PC-3 (cell line): ENCODE results near the gene DIP2B. TPM values are rescaled to one million over a fixed set of nuclear protein-coding genes. Genes with fewer than 3 reads are reported as not detected.

Source experiments
- ATAC-seq: fragments of 200-7000 bp; cut with Tn5 transposase; 2 replicates; pipeline ENCODE4 v1.9.1; 2020; ENCODE audit warnings: mild to moderate bottlenecking, moderate library complexity
- BruUV-seq: library from RNA; stranded (reverse); fragments of 400-500 nt; replicated peaks from 2 replicates; lab custom pipeline; 2021; lab: Mats Ljungman, UMichigan
- CTCF ChIA-PET: fragments of 300-600 bp; sonication (Branson Sonifier 250); formaldehyde crosslinking; loops from one replicate; lab custom pipeline; 2022; ENCODE audit warnings: antibody characterized with exemption; lab: Charles Lee
- POLR2A ChIA-PET: fragments of 300-600 bp; sonication (Branson Sonifier 250); formaldehyde crosslinking; loops from one replicate; lab custom pipeline; 2022; ENCODE audit warnings: antibody characterized with exemption; ENCODE audit not compliant: unreplicated experiment; lab: Charles Lee
- DNase-seq: peaks from one replicate; pipeline ENCODE4 v3.0.0-alpha.2; 2015
- H2AFZ ChIP-seq: fragments of 300-600 bp; sonication (generic); 2 replicates; pipeline ENCODE4 v1.6.0; 2016; ENCODE audit warnings: antibody characterized with exemption, low read length
- H3F3A ChIP-seq: fragments of 300-600 bp; sonication (generic); one replicate; pipeline ENCODE4 v1.6.0; 2017; ENCODE audit warnings: antibody characterized with exemption, low read length, control low read depth, mild to moderate bottlenecking; ENCODE audit not compliant: unreplicated experiment
- H3K27ac ChIP-seq: fragments of 300-600 bp; sonication (generic); 2 replicates; pipeline ENCODE4 v1.5.1; 2016; ENCODE audit warnings: mild to moderate bottlenecking, low read length
- H3K27me3 ChIP-seq: fragments of 300-600 bp; sonication (generic); 2 replicates; pipeline ENCODE4 v1.6.1; 2016; ENCODE audit warnings: low read length, mixed read lengths
- H3K36me3 ChIP-seq: fragments of 300-600 bp; sonication (generic); 2 replicates; pipeline ENCODE4 v1.6.1; 2016; ENCODE audit warnings: low read depth, mixed run types, low read length, mixed read lengths
- H3K4me1 ChIP-seq: fragments of 300-600 bp; sonication (generic); 2 replicates; pipeline ENCODE4 v1.5.1; 2016; ENCODE audit warnings: low read length; ENCODE audit not compliant: insufficient read depth
- H3K4me2 ChIP-seq: fragments of 300-600 bp; sonication (generic); 2 replicates; pipeline ENCODE4 v1.6.0; 2016; ENCODE audit warnings: low read length
- H3K4me3 ChIP-seq: fragments of 300-600 bp; sonication (generic); 2 replicates; pipeline ENCODE4 v1.5.1; 2016; ENCODE audit warnings: mild to moderate bottlenecking, low read length, mixed read lengths
- H3K79me2 ChIP-seq: fragments of 300-600 bp; sonication (generic); 2 replicates; pipeline ENCODE4 v1.6.1; 2017; ENCODE audit warnings: low read length, mixed read lengths
- H3K9ac ChIP-seq: fragments of 300-600 bp; sonication (generic); 2 replicates; pipeline ENCODE4 v1.6.0; 2016; ENCODE audit warnings: mild to moderate bottlenecking, low read length
- H3K9me2 ChIP-seq: fragments of 300-600 bp; sonication (generic); replicated peaks from 2 replicates; pipeline ENCODE4 v1.6.1; 2016; ENCODE audit warnings: mixed run types, low read length, mixed read lengths
- H3K9me3 ChIP-seq: fragments of 300-600 bp; sonication (generic); 2 replicates; pipeline ENCODE4 v1.6.1; 2016; ENCODE audit warnings: low read length, mixed read lengths
- H4K20me1 ChIP-seq: fragments of 300-600 bp; sonication (generic); 2 replicates; pipeline ENCODE4 v1.6.1; 2016; ENCODE audit warnings: low read length, mixed read lengths
- EZH2 ChIP-seq: fragments of 300-600 bp; sonication (generic); IDR thresholded peaks from one replicate; pipeline ENCODE4 v1.6.1; 2017; ENCODE audit warnings: antibody characterized with exemption, mild to moderate bottlenecking, low read length; ENCODE audit not compliant: unreplicated experiment
- EZH2phosphoT487 ChIP-seq: fragments of 300-600 bp; sonication (generic); IDR thresholded peaks from 2 replicates; pipeline ENCODE4 v1.6.1; 2018; ENCODE audit warnings: mild to moderate bottlenecking, antibody characterized with exemption, low read length, borderline replicate concordance
- intact Hi-C: fragments of 100-400 bp; cut with micrococcal nuclease; formaldehyde crosslinking; loops from 2 replicates; pipeline ENCODE4 v1.9.0; 2023
- total RNA-seq: library from RNA; depleted of rRNA; stranded (reverse); fragments of >200 nt; gene quantifications from 2 replicates; pipeline ENCODE4 v1.2.3, GENCODE V29; 2014
- TF ChIP-seq, protein P1 (sequence below): fragments of 300-600 bp; sonication (generic); conservative IDR thresholded peaks from 2 replicates; pipeline ENCODE4 v1.5.1; 2017; ENCODE audit warnings: antibody characterized with exemption, low read depth, mild to moderate bottlenecking, low read length

Gene DIP2B
- total RNA-seq, 1 experiment from 2014 or later = 36.3 TPM

DNA sequence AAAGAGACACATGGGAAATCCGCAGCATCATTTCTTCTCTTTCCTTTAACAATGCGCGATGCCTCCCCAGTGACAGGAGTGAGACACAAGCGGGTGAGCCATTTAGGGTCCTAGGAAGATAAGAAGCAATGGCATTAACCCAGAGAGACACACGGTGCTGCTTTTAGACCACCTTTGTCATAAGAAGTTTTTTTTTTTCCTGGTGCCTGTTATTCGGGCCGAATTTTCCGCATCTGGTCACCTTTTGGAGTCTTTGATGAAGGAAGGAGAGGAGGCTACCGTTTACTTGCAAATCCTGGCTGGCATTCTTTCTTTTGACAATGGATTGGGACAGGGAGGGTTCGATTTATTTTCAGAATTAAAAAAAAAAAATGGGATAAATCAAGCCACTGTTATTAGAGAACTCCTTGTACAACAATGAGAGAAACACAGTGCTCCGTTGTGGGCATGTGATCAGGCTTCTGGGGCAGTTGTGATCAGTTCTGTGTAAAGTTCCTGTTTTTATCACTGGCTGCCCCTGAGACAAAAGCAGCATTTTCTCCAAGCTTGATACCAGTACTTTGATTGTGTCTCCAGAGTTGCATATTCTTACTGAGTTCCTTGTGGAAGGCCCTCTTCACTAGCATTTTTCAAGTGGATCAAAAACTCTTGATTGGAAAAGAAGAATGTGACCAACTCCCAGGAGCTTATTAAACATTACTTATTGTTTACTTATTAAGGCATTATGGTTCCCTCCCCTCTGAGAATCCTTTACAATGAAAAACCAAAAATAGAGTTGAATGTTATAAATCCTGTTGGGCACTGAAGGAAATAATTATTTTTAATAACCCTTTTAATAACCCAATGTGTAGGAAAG, 1.1 kb downstream of the DIP2B start:
- Histone ChIP-seq H3K27ac (peak overlapping the region; percentile 89), H3K4me1 (peaks cover 44% of the 10 kb centered on the region), H2AFZ (0 out of 2 replicates have a peak overlapping the region, but pooled peaks have one; percentile 90), H3K27me3 (no peaks in the 10 kb centered on the region), H3K4me2 (peak overlapping the region; percentile 96), H3F3A (no peaks in the 10 kb centered on the region), H3K4me3 (peak overlapping the region; percentile 88), H3K9me2 (no peaks in the 10 kb centered on the region), H3K79me2 (peaks cover 61% of the 10 kb centered on the region), H4K20me1 (peaks cover 25% of the 10 kb centered on the region), H3K36me3 (no peaks in the 10 kb centered on the region), H3K9ac (peak overlapping the region; percentile 99), H3K9me3 (0 out of 2 replicates have a peak, but pooled peaks cover under 1% of the 10 kb centered on the region)
- POLR2A ChIA-PET = interaction anchor here (1.0 kb wide), 1 partner anchor 32 kb away, joined by 5 read pairs; no protein-coding TSS in a partner anchor
- ATAC-seq (no peak), DNase-seq (peak; percentile 32)
- TSS peak; percentile 71 for BruUV-seq
- intact Hi-C loops = loop anchor here (1.0 to 10.0 kb wide), 5 partner anchors 27 to 259 kb away; partner anchors contain the start of gene ATF1
- CTCF ChIA-PET = interaction anchor here (0.6 to 1.6 kb wide), 4 partner anchors 92 to 134 kb away, joined by 3 to 14 read pairs (median 4); no protein-coding TSS in a partner anchor
- TF ChIP-seq EZH2phosphoT487 (no peak), EZH2 (no peak)
- TF ChIP-seq, protein P1, sequence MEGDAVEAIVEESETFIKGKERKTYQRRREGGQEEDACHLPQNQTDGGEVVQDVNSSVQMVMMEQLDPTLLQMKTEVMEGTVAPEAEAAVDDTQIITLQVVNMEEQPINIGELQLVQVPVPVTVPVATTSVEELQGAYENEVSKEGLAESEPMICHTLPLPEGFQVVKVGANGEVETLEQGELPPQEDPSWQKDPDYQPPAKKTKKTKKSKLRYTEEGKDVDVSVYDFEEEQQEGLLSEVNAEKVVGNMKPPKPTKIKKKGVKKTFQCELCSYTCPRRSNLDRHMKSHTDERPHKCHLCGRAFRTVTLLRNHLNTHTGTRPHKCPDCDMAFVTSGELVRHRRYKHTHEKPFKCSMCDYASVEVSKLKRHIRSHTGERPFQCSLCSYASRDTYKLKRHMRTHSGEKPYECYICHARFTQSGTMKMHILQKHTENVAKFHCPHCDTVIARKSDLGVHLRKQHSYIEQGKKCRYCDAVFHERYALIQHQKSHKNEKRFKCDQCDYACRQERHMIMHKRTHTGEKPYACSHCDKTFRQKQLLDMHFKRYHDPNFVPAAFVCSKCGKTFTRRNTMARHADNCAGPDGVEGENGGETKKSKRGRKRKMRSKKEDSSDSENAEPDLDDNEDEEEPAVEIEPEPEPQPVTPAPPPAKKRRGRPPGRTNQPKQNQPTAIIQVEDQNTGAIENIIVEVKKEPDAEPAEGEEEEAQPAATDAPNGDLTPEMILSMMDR = no peak

- no peak overlapping the region for H2AFZ ChIP-seq
- H3K9me2 ChIP-seq = no peaks in the 10 kb centered on the region
- H3K27ac ChIP-seq = peak overlapping the region; percentile 89
- H3K36me3 ChIP-seq = no peaks in the 10 kb centered on the region
- no TSS peak for BruUV-seq
- H3K4me1 ChIP-seq = peaks cover 44% of the 10 kb centered on the region
- TF ChIP-seq EZH2 (no peak), EZH2phosphoT487 (no peak)
- TF ChIP-seq, protein P1 = no peak
- CTCF ChIA-PET = no interaction called here
- peak overlapping the region; percentile 96 for H3K4me2 ChIP-seq
- peaks cover 25% of the 10 kb centered on the region for H4K20me1 ChIP-seq
- peak overlapping the region; percentile 88 for H3K4me3 ChIP-seq
- no peak for DNase-seq
- H3K79me2 ChIP-seq = peaks cover 71% of the 10 kb centered on the region
- H3F3A ChIP-seq = no peaks in the 10 kb centered on the region
- peak overlapping the region; percentile 99 for H3K9ac ChIP-seq
- no peak for ATAC-seq
- POLR2A ChIA-PET = interaction anchor here (1.0 kb wide), 1 partner anchor 31 kb away, joined by 5 read pairs; no protein-coding TSS in a partner anchor
- intact Hi-C loops = loop anchor here (10.0 kb wide), 2 partner anchors 228 to 258 kb away; partner anchors contain the start of gene ATF1
- H3K9me3 ChIP-seq = no peaks in the 10 kb centered on the region
- no peaks in the 10 kb centered on the region for H3K27me3 ChIP-seq
Measured at GRCh38 chr12:50506753-50507473, 2.1 kb downstream of the DIP2B start.
